ENCODE data around the gene ANKRD63.

DNA sequence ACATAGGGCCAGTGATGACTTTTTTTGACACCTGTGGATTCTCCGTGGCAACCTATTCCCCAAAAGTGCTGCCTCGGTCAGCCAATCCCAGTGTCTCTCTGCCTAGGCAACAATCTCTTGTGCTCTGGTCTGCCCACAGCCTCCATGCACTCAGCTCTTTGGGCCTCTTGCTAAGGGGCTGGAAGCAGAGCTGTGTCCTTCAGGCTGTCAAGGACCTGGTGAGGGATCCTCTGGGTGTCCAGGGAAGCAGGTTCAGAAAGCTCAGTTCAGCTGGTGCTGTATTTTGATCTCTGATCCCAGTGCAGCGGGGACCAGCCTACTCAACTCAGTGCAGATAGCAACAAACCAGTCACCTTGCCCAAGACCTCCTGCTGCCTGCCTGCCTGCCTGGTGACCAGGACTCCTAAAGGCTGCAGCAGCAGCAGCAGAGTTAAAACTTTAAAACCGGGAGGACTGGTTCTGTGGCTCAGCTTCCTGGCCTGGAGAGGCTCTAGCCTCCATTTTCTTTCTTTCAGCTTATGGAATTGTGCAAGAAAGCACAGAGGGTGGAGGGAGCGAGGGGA is 37.8 kb downstream of the ANKRD63 start:
- TF ChIP-seq CTCF (IDR thresholded peaks at IDR 0.05) (no peak), POLR2AphosphoS5 (IDR thresholded peaks at IDR 0.05; ENCODE audit: low read depth, low read length) (no peak)
